GM23338 (cell line): ENCODE results near the gene DOCK4. TPM values are rescaled to one million over a fixed set of nuclear protein-coding genes. Genes with fewer than 3 reads are reported as not detected.

ENCODE experiments used
- ATAC-seq: fragments of 200-7000 bp; cut with Tn5 transposase; 3 replicates; pipeline ENCODE4 v1.9.1; 2020
- DNase-seq: peaks from one replicate; pipeline ENCODE4 v3.0.0-alpha.2; 2015; ENCODE audit warnings: low spot score
- H2AFZ ChIP-seq: fragments of 200-600 bp; sonication (generic); 2 replicates; pipeline ENCODE4 v1.8.0; 2016; ENCODE audit warnings: antibody characterized with exemption, mild to moderate bottlenecking, moderate library complexity
- H3F3A ChIP-seq: fragments of 200-600 bp; sonication (generic); replicated peaks from 2 replicates; pipeline ENCODE4 v1.8.0; 2017; ENCODE audit warnings: antibody characterized with exemption, mixed run types, low read depth
- H3K27ac ChIP-seq: fragments of 200-600 bp; sonication (generic); 2 replicates; pipeline ENCODE4 v1.6.1; 2016; ENCODE audit warnings: low read depth
- H3K27me3 ChIP-seq: fragments of 200-600 bp; sonication (generic); 2 replicates; pipeline ENCODE4 v1.8.0; 2016; ENCODE audit warnings: mild to moderate bottlenecking, mixed run types, moderate library complexity; ENCODE audit not compliant: insufficient read depth
- H3K36me3 ChIP-seq: fragments of 200-600 bp; sonication (generic); 2 replicates; pipeline ENCODE4 v1.8.0; 2016; ENCODE audit warnings: mild to moderate bottlenecking; ENCODE audit not compliant: insufficient read depth
- H3K4me1 ChIP-seq: fragments of 200-600 bp; sonication (generic); 2 replicates; pipeline ENCODE4 v1.8.0; 2016; ENCODE audit warnings: mild to moderate bottlenecking, moderate library complexity; ENCODE audit not compliant: insufficient read depth
- H3K4me2 ChIP-seq: fragments of 200-600 bp; sonication (generic); 2 replicates; pipeline ENCODE4 v1.7.1; 2017; ENCODE audit warnings: mixed run types
- H3K4me3 ChIP-seq: fragments of 200-600 bp; sonication (generic); 2 replicates; pipeline ENCODE4 v1.6.1; 2016; ENCODE audit warnings: mixed run types
- H3K79me2 ChIP-seq: fragments of 200-600 bp; sonication (generic); replicated peaks from 2 replicates; pipeline ENCODE4 v1.8.0; 2017; ENCODE audit warnings: mild to moderate bottlenecking; ENCODE audit not compliant: insufficient read depth
- H3K9me2 ChIP-seq: fragments of 200-600 bp; sonication (generic); 2 replicates; pipeline ENCODE4 v1.8.0; 2017; ENCODE audit not compliant: insufficient read depth
- H4K20me1 ChIP-seq: fragments of 200-600 bp; sonication (generic); replicated peaks from 2 replicates; pipeline ENCODE4 v1.8.0; 2017; ENCODE audit warnings: mild to moderate bottlenecking; ENCODE audit not compliant: insufficient read depth
- H3K27ac Mint-ChIP-seq: 2 replicates; pipeline ENCODE4 v1.8.0; 2020; ENCODE audit warnings: inconsistent platforms, mild to moderate bottlenecking, moderate library complexity, mixed read lengths
- H3K27me3 Mint-ChIP-seq: 3 replicates; pipeline ENCODE4 v1.8.0; 2022; ENCODE audit warnings: low read depth, mild to moderate bottlenecking, moderate library complexity, mixed read lengths, inconsistent platforms; ENCODE audit not compliant: insufficient read depth, poor library complexity
- H3K36me3 Mint-ChIP-seq: 3 replicates; pipeline ENCODE4 v1.8.0; 2021; ENCODE audit warnings: low read depth, mild to moderate bottlenecking, inconsistent platforms, moderate library complexity, mixed read lengths
- H3K4me1 Mint-ChIP-seq: 3 replicates; pipeline ENCODE4 v1.8.0; 2020; ENCODE audit warnings: mild to moderate bottlenecking, inconsistent platforms, mixed read lengths
- H3K4me3 Mint-ChIP-seq: 3 replicates; pipeline ENCODE4 v1.8.0; 2021; ENCODE audit warnings: moderate library complexity, mild to moderate bottlenecking, inconsistent platforms, mixed read lengths
- H3K9me3 Mint-ChIP-seq: 3 replicates; pipeline ENCODE4 v1.8.0; 2020; ENCODE audit warnings: moderate library complexity, mild to moderate bottlenecking, inconsistent platforms, mixed read lengths
- CREB1 ChIP-seq: fragments of 250-450 bp; sonication (Bioruptor Pico); IDR thresholded peaks from 2 replicates; pipeline ENCODE4 v1.5.0; 2020; ENCODE audit warnings: low read depth, mild to moderate bottlenecking, moderate library complexity
- CTCF ChIP-seq, 2 experiments: fragments of 200-600 bp in 1 of 2; sonication (generic) in 1 of 2; conservative IDR thresholded peaks; 2 replicates each; pipeline versions ENCODE4 v1.5.1 to v1.6.1; 2016 to 2017; ENCODE audit warnings: antibody characterized with exemption in 2 of 2, low read depth in 2 of 2, mild to moderate bottlenecking in 2 of 2, moderate library complexity in 1 of 2
- EZH2 ChIP-seq: fragments of 200-600 bp; sonication (generic); IDR thresholded peaks from one replicate; pipeline ENCODE4 v1.8.0; 2017; ENCODE audit warnings: antibody characterized with exemption, mild to moderate bottlenecking, low read depth; ENCODE audit not compliant: unreplicated experiment
- JUNB ChIP-seq: IDR thresholded peaks from one replicate; pipeline ENCODE4 v1.6.1; 2016; ENCODE audit warnings: antibody characterized with exemption; ENCODE audit not compliant: unreplicated experiment
- NANOG ChIP-seq: IDR thresholded peaks from 2 replicates; pipeline ENCODE4 v1.6.1; 2016; ENCODE audit warnings: antibody characterized with exemption, borderline replicate concordance
- ZNF114 ChIP-seq: fragments of 250-450 bp; sonication (Bioruptor Pico); IDR thresholded peaks from 2 replicates; pipeline ENCODE4 v1.5.0; 2020; ENCODE audit warnings: mild to moderate bottlenecking, moderate library complexity
- ZNF331 ChIP-seq: fragments of 250-450 bp; sonication (Bioruptor Pico); IDR thresholded peaks from 2 replicates; pipeline ENCODE4 v1.5.0; 2020; ENCODE audit warnings: low read depth, mild to moderate bottlenecking, moderate library complexity
- polyA plus RNA-seq: library from polyadenylated mRNA; unstranded; fragments of >200 nt; fragmentation: Nextera tagmentation; extraction: Ambion mirVana; gene quantifications from 2 replicates; pipeline ENCODE4 v1.2.1, GENCODE V29; 2016
- total RNA-seq: library from RNA; depleted of rRNA; stranded (reverse); fragments of >200 nt; shearing (Covaris generic); gene quantifications from 2 replicates; pipeline ENCODE4 v1.2.3, GENCODE V29; 2014
- TF ChIP-seq, protein P1 (sequence below): IDR thresholded peaks from 2 replicates; pipeline ENCODE4 v1.6.1; 2016; ENCODE audit warnings: antibody characterized with exemption
- TF ChIP-seq, protein P2 (sequence below): IDR thresholded peaks from one replicate; pipeline ENCODE4 v1.6.1; 2018; ENCODE audit warnings: antibody characterized with exemption; ENCODE audit not compliant: unreplicated experiment

DOCK4 gene
- total and polyA plus RNA-seq, 2 experiments from 2014 or later: 6.3 to 33.8 TPM

- H3K36me3 Mint-ChIP-seq: no peaks in the 10 kb centered on the region
- H3K9me3 Mint-ChIP-seq: no peaks in the 10 kb centered on the region
- TF ChIP-seq NANOG: no peak
- no peak for TF ChIP-seq CREB1 (CRISPR knock-in tag)
- TF ChIP-seq, protein P1, sequence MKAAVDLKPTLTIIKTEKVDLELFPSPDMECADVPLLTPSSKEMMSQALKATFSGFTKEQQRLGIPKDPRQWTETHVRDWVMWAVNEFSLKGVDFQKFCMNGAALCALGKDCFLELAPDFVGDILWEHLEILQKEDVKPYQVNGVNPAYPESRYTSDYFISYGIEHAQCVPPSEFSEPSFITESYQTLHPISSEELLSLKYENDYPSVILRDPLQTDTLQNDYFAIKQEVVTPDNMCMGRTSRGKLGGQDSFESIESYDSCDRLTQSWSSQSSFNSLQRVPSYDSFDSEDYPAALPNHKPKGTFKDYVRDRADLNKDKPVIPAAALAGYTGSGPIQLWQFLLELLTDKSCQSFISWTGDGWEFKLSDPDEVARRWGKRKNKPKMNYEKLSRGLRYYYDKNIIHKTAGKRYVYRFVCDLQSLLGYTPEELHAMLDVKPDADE: no peak
- TF ChIP-seq JUNB: no peak
- TF ChIP-seq ZNF114 (CRISPR knock-in tag): no peak
- TF ChIP-seq, protein P2, sequence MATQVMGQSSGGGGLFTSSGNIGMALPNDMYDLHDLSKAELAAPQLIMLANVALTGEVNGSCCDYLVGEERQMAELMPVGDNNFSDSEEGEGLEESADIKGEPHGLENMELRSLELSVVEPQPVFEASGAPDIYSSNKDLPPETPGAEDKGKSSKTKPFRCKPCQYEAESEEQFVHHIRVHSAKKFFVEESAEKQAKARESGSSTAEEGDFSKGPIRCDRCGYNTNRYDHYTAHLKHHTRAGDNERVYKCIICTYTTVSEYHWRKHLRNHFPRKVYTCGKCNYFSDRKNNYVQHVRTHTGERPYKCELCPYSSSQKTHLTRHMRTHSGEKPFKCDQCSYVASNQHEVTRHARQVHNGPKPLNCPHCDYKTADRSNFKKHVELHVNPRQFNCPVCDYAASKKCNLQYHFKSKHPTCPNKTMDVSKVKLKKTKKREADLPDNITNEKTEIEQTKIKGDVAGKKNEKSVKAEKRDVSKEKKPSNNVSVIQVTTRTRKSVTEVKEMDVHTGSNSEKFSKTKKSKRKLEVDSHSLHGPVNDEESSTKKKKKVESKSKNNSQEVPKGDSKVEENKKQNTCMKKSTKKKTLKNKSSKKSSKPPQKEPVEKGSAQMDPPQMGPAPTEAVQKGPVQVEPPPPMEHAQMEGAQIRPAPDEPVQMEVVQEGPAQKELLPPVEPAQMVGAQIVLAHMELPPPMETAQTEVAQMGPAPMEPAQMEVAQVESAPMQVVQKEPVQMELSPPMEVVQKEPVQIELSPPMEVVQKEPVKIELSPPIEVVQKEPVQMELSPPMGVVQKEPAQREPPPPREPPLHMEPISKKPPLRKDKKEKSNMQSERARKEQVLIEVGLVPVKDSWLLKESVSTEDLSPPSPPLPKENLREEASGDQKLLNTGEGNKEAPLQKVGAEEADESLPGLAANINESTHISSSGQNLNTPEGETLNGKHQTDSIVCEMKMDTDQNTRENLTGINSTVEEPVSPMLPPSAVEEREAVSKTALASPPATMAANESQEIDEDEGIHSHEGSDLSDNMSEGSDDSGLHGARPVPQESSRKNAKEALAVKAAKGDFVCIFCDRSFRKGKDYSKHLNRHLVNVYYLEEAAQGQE: no peak
- TF ChIP-seq EZH2: no peak
- no peaks in the 10 kb centered on the region for H3K27me3 ChIP-seq
- H3K4me3 ChIP-seq: no peak overlapping the region
- H3F3A ChIP-seq: no peaks in the 10 kb centered on the region
- H3K27ac Mint-ChIP-seq: peak overlapping the region; percentile 17; the same call in 1 of the 2 replicates
- H3K27me3 Mint-ChIP-seq: peaks cover 2% of the 10 kb centered on the region
- H3K36me3 ChIP-seq: no peaks in the 10 kb centered on the region
- peaks cover 24% of the 10 kb centered on the region for H3K4me1 Mint-ChIP-seq
- H3K27ac ChIP-seq: no peak overlapping the region
- no peaks in the 10 kb centered on the region; the same call in 1 of the 2 replicates for H3K4me1 ChIP-seq
- ATAC-seq (no peak), DNase-seq (no peak)
- H4K20me1 ChIP-seq: no peaks in the 10 kb centered on the region
- no peak overlapping the region for H2AFZ ChIP-seq
- H3K4me2 ChIP-seq: no peak overlapping the region
- no peak overlapping the region for H3K4me3 Mint-ChIP-seq
- H3K79me2 ChIP-seq: peaks cover 20% of the 10 kb centered on the region; the same call in 1 of the 2 replicates
- peaks cover 5% of the 10 kb centered on the region for H3K9me2 ChIP-seq
Measured at GRCh38 chr7:112061051-112061450, 145.1 kb downstream of the DOCK4 start.

DNA sequence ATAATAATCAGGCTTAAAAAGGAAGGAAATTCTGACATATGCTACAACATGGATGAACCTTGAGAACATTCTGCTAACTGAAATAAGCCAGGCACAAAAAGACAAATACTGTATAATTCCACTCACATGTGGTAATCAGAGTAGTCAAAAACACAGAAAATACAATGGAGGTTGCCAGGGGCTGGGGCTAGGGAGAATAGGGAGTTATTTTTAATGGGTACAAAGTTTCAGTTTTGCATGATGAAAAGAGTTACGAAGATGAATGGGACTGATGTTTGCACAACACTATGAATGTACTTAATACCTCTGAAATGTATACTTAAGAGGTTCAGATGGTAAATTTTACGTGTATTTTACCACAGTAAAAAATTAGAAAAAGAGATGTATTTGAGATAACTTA, 145.6 kb downstream of the DOCK4 start:
- Mint-ChIP-seq H3K4me1 (peaks cover 28% of the 10 kb centered on the region), H3K36me3 (no peaks in the 10 kb centered on the region), H3K4me3 (no peak overlapping the region), H3K9me3 (no peaks in the 10 kb centered on the region), H3K27ac (no peak overlapping the region), H3K27me3 (peaks cover 2% of the 10 kb centered on the region)
- H3K36me3 ChIP-seq: no peaks in the 10 kb centered on the region
- no peak for ATAC-seq
- H3K4me2 ChIP-seq: no peak overlapping the region
- H2AFZ ChIP-seq: no peak overlapping the region
- TF ChIP-seq, protein P1: no peak
- TF ChIP-seq ZNF331 (no peak), EZH2 (no peak), CTCF (conservative IDR thresholded peaks at IDR 0.05; ENCODE audit: low read depth in 2 of 2) (no peak)
- TF ChIP-seq, protein P2: no peak
- DNase-seq: no peak
- no peaks in the 10 kb centered on the region for H3K27me3 ChIP-seq
- H3K9me2 ChIP-seq: peaks cover 1% of the 10 kb centered on the region
- H3K4me1 ChIP-seq: no peaks in the 10 kb centered on the region; the same call in 1 of the 2 replicates
- no peak overlapping the region for H3K27ac ChIP-seq
- no peaks in the 10 kb centered on the region for H4K20me1 ChIP-seq
- no peaks in the 10 kb centered on the region for H3F3A ChIP-seq
- peaks cover 16% of the 10 kb centered on the region; the same call in 1 of the 2 replicates for H3K79me2 ChIP-seq
- no peak overlapping the region for H3K4me3 ChIP-seq
